Transverse colon (tissue), 4 donors: ENCODE data around the gene GNAO1.

ENCODE experiments used
- POLR2A ChIP-seq: fragments of 450-650 bp; IDR thresholded peaks from one replicate; pipeline ENCODE4 v1.6.1; 2016; ENCODE audit warnings: antibody characterized with exemption, mild to moderate bottlenecking, moderate library complexity
- POLR2AphosphoS5 ChIP-seq, 3 donors: sonication (generic); formaldehyde crosslinking; IDR thresholded peaks; one replicate each; pipeline ENCODE4 v1.6.1; 2016; ENCODE audit warnings: antibody characterized with exemption in 3 of 3
- TF ChIP-seq, protein P1 (sequence below), 5 experiments: fragments of 200-600 bp in 3 of 5; fragments of 450-650 bp in 2 of 5; sonication (generic) in 3 of 5; IDR thresholded peaks; 1 replicate in 2 of 5; 2 replicates in 3 of 5; pipeline ENCODE4 v1.5.1; 2016 to 2017; ENCODE audit warnings: antibody characterized with exemption in 5 of 5, inconsistent platforms in 3 of 5, mild to moderate bottlenecking in 2 of 5, moderate library complexity in 1 of 5

GRCh38 chr16:56355786-56356275 lies 164.5 kb downstream of the GNAO1 start:
- TF ChIP-seq, protein P1, sequence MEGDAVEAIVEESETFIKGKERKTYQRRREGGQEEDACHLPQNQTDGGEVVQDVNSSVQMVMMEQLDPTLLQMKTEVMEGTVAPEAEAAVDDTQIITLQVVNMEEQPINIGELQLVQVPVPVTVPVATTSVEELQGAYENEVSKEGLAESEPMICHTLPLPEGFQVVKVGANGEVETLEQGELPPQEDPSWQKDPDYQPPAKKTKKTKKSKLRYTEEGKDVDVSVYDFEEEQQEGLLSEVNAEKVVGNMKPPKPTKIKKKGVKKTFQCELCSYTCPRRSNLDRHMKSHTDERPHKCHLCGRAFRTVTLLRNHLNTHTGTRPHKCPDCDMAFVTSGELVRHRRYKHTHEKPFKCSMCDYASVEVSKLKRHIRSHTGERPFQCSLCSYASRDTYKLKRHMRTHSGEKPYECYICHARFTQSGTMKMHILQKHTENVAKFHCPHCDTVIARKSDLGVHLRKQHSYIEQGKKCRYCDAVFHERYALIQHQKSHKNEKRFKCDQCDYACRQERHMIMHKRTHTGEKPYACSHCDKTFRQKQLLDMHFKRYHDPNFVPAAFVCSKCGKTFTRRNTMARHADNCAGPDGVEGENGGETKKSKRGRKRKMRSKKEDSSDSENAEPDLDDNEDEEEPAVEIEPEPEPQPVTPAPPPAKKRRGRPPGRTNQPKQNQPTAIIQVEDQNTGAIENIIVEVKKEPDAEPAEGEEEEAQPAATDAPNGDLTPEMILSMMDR (IDR thresholded peaks at IDR 0.05) = no peak
- TF ChIP-seq POLR2AphosphoS5 (IDR thresholded peaks at IDR 0.05) (no peak), POLR2A (no peak)
